SU-DHL-6 (cell line): ENCODE data around the gene RAVER2.
"Not testable (repeated sequence)": the region's sequence is repeated elsewhere in the genome, so short reads cannot be mapped to it uniquely, and the experiment has no call there.

Experiments
- H2AFZ ChIP-seq: fragments of 200-600 bp; sonication (generic); 2 replicates; pipeline ENCODE4 v1.6.1; 2014; ENCODE audit warnings: low read depth, mild to moderate bottlenecking, moderate library complexity, mixed read lengths, antibody characterized with exemption, low read length; ENCODE audit not compliant: severe bottlenecking
- H3F3A ChIP-seq: fragments of 200-600 bp; shearing (Covaris generic); 2 replicates; pipeline ENCODE4 v1.6.0; 2016; ENCODE audit warnings: antibody characterized with exemption, mild to moderate bottlenecking; ENCODE audit not compliant: insufficient read depth
- H3K27ac ChIP-seq: fragments of 200-600 bp; sonication (generic); 2 replicates; pipeline ENCODE4 v1.5.1; 2016; ENCODE audit warnings: low read depth, mild to moderate bottlenecking, low read length, moderate library complexity, mixed read lengths
- H3K27me3 ChIP-seq: fragments of 200-600 bp; sonication (generic), shearing (Covaris generic); 2 replicates; pipeline ENCODE4 v1.6.0; 2014; ENCODE audit warnings: mild to moderate bottlenecking, low read length
- H3K36me3 ChIP-seq: fragments of 200-600 bp; sonication (generic); 2 replicates; pipeline ENCODE4 v1.6.1; 2014; ENCODE audit warnings: mild to moderate bottlenecking, low read length, mixed read lengths
- H3K4me2 ChIP-seq: fragments of 300-600, 200-600 bp; shearing (Covaris generic), sonication (generic); 2 replicates; pipeline ENCODE4 v1.6.0; 2014; ENCODE audit warnings: low read length, low read depth, mild to moderate bottlenecking; ENCODE audit not compliant: poor library complexity, severe bottlenecking
- H3K4me3 ChIP-seq: fragments of 200-600 bp; sonication (generic); 2 replicates; pipeline ENCODE4 v1.5.1; 2014; ENCODE audit warnings: antibody characterized with exemption, low read length, mild to moderate bottlenecking, mixed read lengths; ENCODE audit not compliant: insufficient read depth, poor library complexity, severe bottlenecking
- H3K79me2 ChIP-seq: fragments of 200-600 bp; sonication (generic); 2 replicates; pipeline ENCODE4 v1.6.1; 2014; ENCODE audit warnings: mild to moderate bottlenecking, low read length, moderate library complexity; ENCODE audit not compliant: insufficient read depth
- H3K9ac ChIP-seq: fragments of 200-600 bp; sonication (generic); 2 replicates; pipeline ENCODE4 v1.7.0; 2014; ENCODE audit warnings: mild to moderate bottlenecking, low read length
- H3K9me2 ChIP-seq: fragments of 200-600 bp; sonication (generic); replicated peaks from 2 replicates; pipeline ENCODE4 v1.6.1; 2014; ENCODE audit warnings: low read length; ENCODE audit not compliant: insufficient read depth
- H3K9me3 ChIP-seq: fragments of 200-600 bp; sonication (generic); 2 replicates; pipeline ENCODE4 v1.6.1; 2014; ENCODE audit warnings: low read length, mixed read lengths; ENCODE audit not compliant: insufficient read depth
- H4K20me1 ChIP-seq: fragments of 200-600 bp; sonication (generic); 2 replicates; pipeline ENCODE4 v1.6.1; 2014; ENCODE audit warnings: low read depth, mild to moderate bottlenecking, antibody characterized with exemption, low read length, moderate library complexity, mixed read lengths
- CTCF ChIP-seq: fragments of 200-600 bp; sonication (generic); IDR thresholded peaks from one replicate; pipeline ENCODE4 v1.5.1; 2017; ENCODE audit warnings: antibody characterized with exemption, mild to moderate bottlenecking, low read length, moderate library complexity; ENCODE audit not compliant: insufficient read depth, poor library complexity, severe bottlenecking
- EZH2phosphoT487 ChIP-seq: fragments of 200-600 bp; sonication (generic), shearing (Covaris generic); conservative IDR thresholded peaks from 2 replicates; pipeline ENCODE4 v1.6.1; 2018; ENCODE audit warnings: mild to moderate bottlenecking, antibody characterized with exemption, low read length, moderate library complexity, mixed read lengths

Gene RAVER2

GRCh38 chr1:64769971-64770370 is 25.1 kb downstream of the RAVER2 start:
- Histone ChIP-seq H3K27me3 (no peaks in the 10 kb centered on the region), H3K27ac (no peak overlapping the region), H3K36me3 (no peaks in the 10 kb centered on the region), H2AFZ (no peak overlapping the region), H4K20me1 (no peaks in the 10 kb centered on the region), H3K9me3 (peaks cover 6% of the 10 kb centered on the region; the same call in 1 of the 2 replicates), H3F3A (no peaks in the 10 kb centered on the region), H3K9ac (no peak overlapping the region), H3K4me2 (no peak overlapping the region), H3K4me3 (no peak overlapping the region), H3K79me2 (no peaks in the 10 kb centered on the region), H3K9me2 (no peaks in the 10 kb centered on the region)
- TF ChIP-seq CTCF = no peak
- no peak for TF ChIP-seq EZH2phosphoT487

GRCh38 chr1:64773306-64773705 is 28.4 kb downstream of the RAVER2 start:
- H3K27ac ChIP-seq, H3K27me3 ChIP-seq, H3K9me2 ChIP-seq, H3K4me3 ChIP-seq, H3K36me3 ChIP-seq, H3K79me2 ChIP-seq, H3K9me3 ChIP-seq, H4K20me1 ChIP-seq, H3F3A ChIP-seq, H2AFZ ChIP-seq, H3K4me2 ChIP-seq, H3K9ac ChIP-seq: not testable (repeated sequence)

- Histone ChIP-seq H3K36me3 (no peaks in the 10 kb centered on the region), H3K9me2 (no peaks in the 10 kb centered on the region), H2AFZ (no peak overlapping the region), H4K20me1 (no peaks in the 10 kb centered on the region), H3K4me3 (no peak overlapping the region), H3K9ac (no peak overlapping the region), H3K27ac (no peak overlapping the region), H3K9me3 (peaks cover 6% of the 10 kb centered on the region; the same call in 1 of the 2 replicates), H3K79me2 (no peaks in the 10 kb centered on the region), H3F3A (no peaks in the 10 kb centered on the region), H3K27me3 (no peaks in the 10 kb centered on the region), H3K4me2 (no peak overlapping the region)
- TF ChIP-seq CTCF (no peak), EZH2phosphoT487 (no peak)
Measured at GRCh38 chr1:64775113-64775512, 30.2 kb downstream of the RAVER2 start.

- H3F3A ChIP-seq, H2AFZ ChIP-seq, H3K9me2 ChIP-seq, H3K9ac ChIP-seq, H3K9me3 ChIP-seq, H3K4me3 ChIP-seq, H4K20me1 ChIP-seq, H3K4me2 ChIP-seq, H3K27me3 ChIP-seq, H3K79me2 ChIP-seq, H3K27ac ChIP-seq, H3K36me3 ChIP-seq: not testable (repeated sequence)
Measured at GRCh38 chr1:64782044-64782443, 37.2 kb downstream of the RAVER2 start.

GRCh38 chr1:64782848-64783247 is 38.0 kb downstream of the RAVER2 start:
- H2AFZ ChIP-seq, H3F3A ChIP-seq, H3K9me3 ChIP-seq, H3K79me2 ChIP-seq, H3K4me2 ChIP-seq, H3K36me3 ChIP-seq, H3K9ac ChIP-seq, H3K27me3 ChIP-seq, H3K27ac ChIP-seq, H3K4me3 ChIP-seq, H3K9me2 ChIP-seq, H4K20me1 ChIP-seq: not testable (repeated sequence)
